Psoas muscle (tissue), 8 donors: Measurements from ENCODE around the gene GPR151. TPM values are rescaled to one million over a fixed set of nuclear protein-coding genes. Genes with fewer than 3 reads are reported as not detected.

Experiments used
- ATAC-seq, 4 donors: fragments of 200-7000 bp; cut with Tn5 transposase; one replicate each; pipeline ENCODE4 v1.9.1; 2020; ENCODE audit warnings: moderate library complexity in 3 of 4, mild to moderate bottlenecking in 2 of 4
- DNase-seq, 2 donors: peaks; one replicate each; pipeline ENCODE4 v3.0.0-alpha.2; 2020
- H3K27ac ChIP-seq: fragments of 200-600 bp; one replicate; pipeline ENCODE4 v1.8.0; 2022
- H3K27me3 ChIP-seq, 3 donors: fragments of 200-600 bp in 1 of 3; one replicate each; pipeline versions ENCODE4 v1.6.1 to v1.8.0; 2013 to 2022; ENCODE audit warnings: low read length in 2 of 3, mild to moderate bottlenecking in 2 of 3, moderate library complexity in 1 of 3; ENCODE audit not compliant: insufficient read depth in 3 of 3
- H3K36me3 ChIP-seq, 2 donors: fragments of 200-600 bp in 1 of 2; one replicate each; pipeline versions ENCODE4 v1.6.1 to v1.8.0; 2013 to 2022; ENCODE audit warnings: low read depth in 1 of 2, mild to moderate bottlenecking in 1 of 2, moderate library complexity in 1 of 2; ENCODE audit not compliant: insufficient read depth in 1 of 2
- H3K4me1 ChIP-seq: fragments of 200-600 bp; one replicate; pipeline ENCODE4 v1.8.0; 2022
- H3K4me3 ChIP-seq: fragments of 200-600 bp; one replicate; pipeline ENCODE4 v1.8.0; 2022; ENCODE audit warnings: mild to moderate bottlenecking
- H3K9me3 ChIP-seq: fragments of 200-600 bp; one replicate; pipeline ENCODE4 v1.8.0; 2022
- WGBS, 3 donors: extraction: QIAGEN DNeasy Blood & Tissue Kit; methylation state at CpG; one replicate each; pipeline versions ENCODE4 v1.1.6 to v1.1.7; 2013; 5-methylcytosine and 5-hydroxymethylcytosine counted together
- intact Hi-C, 2 donors: fragments of 100-400 bp; cut with DNase I; formaldehyde crosslinking; loops; one replicate each; pipeline versions ENCODE4 v1.11.0 to v1.14.2; 2022
- polyA plus RNA-seq, 3 donors: library from polyadenylated mRNA; stranded (reverse); fragments of 200-250 nt; gene quantifications; one replicate each; pipeline ENCODE4 v1.2.3, GENCODE V29; 2013
- total RNA-seq, 4 donors: library from RNA; stranded (reverse); fragmentation: NEBNext Ultra II Directional in 2 of 4; extraction: Animal tissue kit (Norgen Biotek cat#: 25700) in 2 of 4; gene quantifications; one replicate each; pipeline versions ENCODE4 v1.2.1 to v1.2.4, GENCODE V29; 2021 to 2023
- TF ChIP-seq, protein P1 (sequence below): fragments of 200-600 bp; IDR thresholded peaks from one replicate; pipeline ENCODE4 v1.8.0; 2022; ENCODE audit warnings: antibody characterized with exemption
- donor health status: healthy with polysubstance abuse.
- donor health status: DM: no; HTN: no; CAD: no; lungs with moderate emphysema.
- donor health status: Bipolar disorder and iron deficiency.
- donor health status: healthy.
- donor health status: DM: yes; HTN: yes; CAD: no.
- donor health status: DM: no; HTN: no; CAD: no.
- donor health status: DM: no; HTN: no; CAD: no.
- donor health status: DM: yes; HTN: yes; CAD: no.

GPR151 gene
- total and polyA plus RNA-seq, 7 donors = not detected

DNA sequence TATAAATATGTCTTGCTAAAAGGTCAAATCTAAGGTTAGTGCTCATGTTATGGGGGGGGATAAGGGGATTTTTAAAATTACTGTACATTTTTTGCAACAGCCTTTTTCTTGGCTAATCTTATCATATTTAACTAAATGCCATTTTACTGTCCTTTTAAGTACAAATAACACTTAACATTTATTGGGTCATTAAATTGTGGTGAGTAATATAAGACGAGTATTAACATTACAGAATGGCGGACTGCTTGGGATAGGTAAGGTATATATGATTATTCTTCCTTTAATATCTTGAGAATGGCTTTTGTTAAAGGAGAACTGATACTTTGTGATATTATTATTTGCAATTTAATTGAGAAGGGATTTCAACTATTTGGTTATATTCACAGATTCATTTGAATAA lies 33.2 kb downstream of the GPR151 start:
- H3K27me3 ChIP-seq = no peaks in the 10 kb centered on the region
- intact Hi-C loops = loop anchor here (10.0 kb wide), 3 partner anchors 208 to 358 kb away; no protein-coding TSS in a partner anchor
- H3K27ac ChIP-seq = no peak overlapping the region
- no peaks in the 10 kb centered on the region for H3K4me1 ChIP-seq
- TF ChIP-seq, protein P1, sequence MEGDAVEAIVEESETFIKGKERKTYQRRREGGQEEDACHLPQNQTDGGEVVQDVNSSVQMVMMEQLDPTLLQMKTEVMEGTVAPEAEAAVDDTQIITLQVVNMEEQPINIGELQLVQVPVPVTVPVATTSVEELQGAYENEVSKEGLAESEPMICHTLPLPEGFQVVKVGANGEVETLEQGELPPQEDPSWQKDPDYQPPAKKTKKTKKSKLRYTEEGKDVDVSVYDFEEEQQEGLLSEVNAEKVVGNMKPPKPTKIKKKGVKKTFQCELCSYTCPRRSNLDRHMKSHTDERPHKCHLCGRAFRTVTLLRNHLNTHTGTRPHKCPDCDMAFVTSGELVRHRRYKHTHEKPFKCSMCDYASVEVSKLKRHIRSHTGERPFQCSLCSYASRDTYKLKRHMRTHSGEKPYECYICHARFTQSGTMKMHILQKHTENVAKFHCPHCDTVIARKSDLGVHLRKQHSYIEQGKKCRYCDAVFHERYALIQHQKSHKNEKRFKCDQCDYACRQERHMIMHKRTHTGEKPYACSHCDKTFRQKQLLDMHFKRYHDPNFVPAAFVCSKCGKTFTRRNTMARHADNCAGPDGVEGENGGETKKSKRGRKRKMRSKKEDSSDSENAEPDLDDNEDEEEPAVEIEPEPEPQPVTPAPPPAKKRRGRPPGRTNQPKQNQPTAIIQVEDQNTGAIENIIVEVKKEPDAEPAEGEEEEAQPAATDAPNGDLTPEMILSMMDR = no peak
- H3K4me3 ChIP-seq = no peak overlapping the region
- 91 to 95% (median 92%) methylated on average over 2 of the region's 2 CpGs for WGBS, 3 donors
- ATAC-seq (no peak), DNase-seq (no peak)
- H3K9me3 ChIP-seq = no peaks in the 10 kb centered on the region
- peaks cover 2 to 93% of the 10 kb centered on the region in 2 donors for H3K36me3 ChIP-seq

DNA sequence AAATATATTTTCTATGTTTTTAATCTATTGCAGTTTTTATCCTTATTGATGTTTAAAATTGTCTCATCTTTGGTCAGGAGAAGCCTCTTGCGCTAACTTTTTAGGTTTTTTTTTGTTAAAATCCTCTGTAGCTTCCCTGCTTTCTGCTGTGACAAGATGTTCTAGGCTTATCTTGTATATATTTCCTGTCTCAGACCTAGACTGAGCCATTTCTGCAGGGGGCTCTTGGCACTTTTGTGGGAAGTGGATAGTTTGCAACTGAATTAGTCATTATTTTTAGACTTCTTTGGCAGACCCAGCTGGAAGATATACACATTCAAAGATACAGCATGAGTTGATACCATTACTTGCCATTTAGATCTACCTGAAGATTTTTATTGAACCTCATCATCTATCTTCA lies 40.1 kb downstream of the GPR151 start:
- no peaks in the 10 kb centered on the region for H3K9me3 ChIP-seq
- H3K4me1 ChIP-seq = no peaks in the 10 kb centered on the region
- H3K27ac ChIP-seq = no peak overlapping the region
- TF ChIP-seq, protein P1 = no peak
- H3K27me3 ChIP-seq = no peaks in the 10 kb centered on the region
- intact Hi-C loops = loop anchor here in 1 of 2 donors (10.0 kb wide), 1 partner anchor 351 kb away; no protein-coding TSS in a partner anchor
- WGBS, 3 donors = 96 to 100% (median 96%) methylated on average over 1 of the region's 1 CpG
- ATAC-seq (no peak), DNase-seq (no peak)
- H3K4me3 ChIP-seq = no peak overlapping the region
- peaks cover 10 to 90% of the 10 kb centered on the region in 2 donors for H3K36me3 ChIP-seq

DNA sequence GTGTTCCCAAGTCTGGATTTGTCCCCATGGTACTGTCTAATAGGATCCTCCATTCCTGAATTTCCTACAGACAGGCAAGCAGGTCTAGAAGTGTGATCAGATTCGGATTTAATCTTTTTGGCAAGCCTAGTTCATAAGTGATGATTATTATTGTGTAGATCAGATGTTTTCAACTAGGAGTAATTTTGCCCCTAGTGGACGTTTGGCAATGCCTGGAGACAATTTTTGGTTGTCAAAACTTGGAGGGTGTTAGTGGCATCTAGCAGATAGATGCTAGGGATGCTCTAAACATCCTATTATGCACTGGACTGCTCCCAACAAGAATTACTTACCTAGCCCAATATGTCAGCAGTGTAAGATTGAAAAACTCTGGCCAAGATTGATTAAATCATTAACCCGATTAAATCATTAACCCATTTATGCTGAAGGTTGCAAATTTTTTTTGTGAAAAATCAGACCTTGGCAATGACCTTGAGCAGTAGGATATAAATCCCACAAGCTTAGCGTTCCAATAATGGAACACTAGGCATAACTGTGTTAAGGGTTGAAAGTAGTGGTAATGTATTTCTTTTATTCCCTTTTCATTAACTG lies 40.7 kb downstream of the GPR151 start:
- H3K9me3 ChIP-seq = no peaks in the 10 kb centered on the region
- ATAC-seq = no peak
- no peak overlapping the region for H3K4me3 ChIP-seq
- 84 to 88% (median 85%) methylated on average over 4 of the region's 4 CpGs for WGBS, 3 donors
- no peaks in the 10 kb centered on the region for H3K4me1 ChIP-seq
- intact Hi-C loops = loop anchor here in 1 of 2 donors (10.0 kb wide), 1 partner anchor 350 kb away; no protein-coding TSS in a partner anchor
- no peak for DNase-seq
- H3K27me3 ChIP-seq = no peaks in the 10 kb centered on the region
- TF ChIP-seq, protein P1 = no peak
- no peak overlapping the region for H3K27ac ChIP-seq
- peaks cover 10 to 90% of the 10 kb centered on the region in 2 donors for H3K36me3 ChIP-seq

DNA sequence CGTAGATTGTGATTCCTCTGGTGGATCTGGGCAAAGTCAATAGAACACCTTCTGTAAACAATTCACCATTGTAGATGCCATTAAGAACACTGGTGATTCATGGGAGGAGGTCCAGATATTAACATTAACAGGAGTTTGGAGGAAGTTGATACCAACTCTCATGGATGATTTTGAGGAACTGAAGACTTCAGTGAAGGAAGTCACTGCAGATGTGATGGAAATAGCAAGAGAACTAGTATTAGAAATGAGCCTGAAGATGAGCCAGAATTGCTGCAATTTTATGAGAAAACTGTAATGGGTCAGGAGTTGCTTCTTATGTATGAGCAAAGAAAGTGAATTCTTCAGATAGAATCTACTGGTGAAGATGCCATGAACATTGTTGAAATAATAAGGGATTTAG lies 41.9 kb downstream of the GPR151 start:
- no peaks in the 10 kb centered on the region for H3K9me3 ChIP-seq
- peaks cover 14 to 91% of the 10 kb centered on the region in 2 donors for H3K36me3 ChIP-seq
- WGBS, 3 donors = 94 to 100% (median 95%) methylated on average over 1 of the region's 1 CpG
- no peak overlapping the region for H3K4me3 ChIP-seq
- no peak for ATAC-seq
- no peaks in the 10 kb centered on the region for H3K4me1 ChIP-seq
- no peak for DNase-seq
- H3K27me3 ChIP-seq = no peaks in the 10 kb centered on the region
- intact Hi-C loops = loop anchor here in 1 of 2 donors (10.0 kb wide), 1 partner anchor 349 kb away; no protein-coding TSS in a partner anchor
- TF ChIP-seq, protein P1 = no peak
- H3K27ac ChIP-seq = no peak overlapping the region

DNA sequence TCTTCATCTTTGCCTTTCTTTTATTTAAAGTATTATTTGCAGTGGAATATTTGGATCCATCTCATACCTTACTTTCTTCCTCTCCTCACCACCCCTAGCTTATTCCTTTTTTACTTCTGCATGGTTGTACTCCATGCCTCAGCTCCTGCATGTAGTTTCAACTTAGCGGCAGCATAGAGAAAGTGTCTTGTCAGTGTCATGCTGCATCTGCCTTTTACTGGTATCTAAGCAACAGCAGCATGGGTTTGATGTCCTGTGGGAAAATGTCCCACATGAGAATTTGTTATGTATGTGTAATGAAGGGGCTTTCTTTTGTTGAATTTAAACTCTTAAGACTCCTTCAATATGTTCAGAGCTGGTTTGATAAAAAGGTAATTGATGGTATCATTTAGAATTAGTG lies 48.2 kb downstream of the GPR151 start:
- H3K4me3 ChIP-seq = no peak overlapping the region
- intact Hi-C loops = no loop called here
- no peak overlapping the region for H3K27ac ChIP-seq
- H3K9me3 ChIP-seq = no peaks in the 10 kb centered on the region
- TF ChIP-seq, protein P1 = no peak
- 90 to 97% (median 92%) methylated on average over 1 of the region's 1 CpG for WGBS, 3 donors
- H3K4me1 ChIP-seq = no peaks in the 10 kb centered on the region
- DNase-seq (no peak), ATAC-seq (no peak)
- H3K36me3 ChIP-seq = peaks cover 9 to 83% of the 10 kb centered on the region in 2 donors
- H3K27me3 ChIP-seq = no peaks in the 10 kb centered on the region
